KOPT-K1 (cell line): ENCODE measurements around the gene TMEM187.

ENCODE experiments used
- H3K27ac ChIP-seq: fragments of 200-600 bp; sonication (generic); 2 replicates; pipeline ENCODE4 v1.5.1; 2016; ENCODE audit warnings: antibody characterized with exemption, mild to moderate bottlenecking, low read depth, low read length; ENCODE audit not compliant: poor library complexity, severe bottlenecking
- H3K36me3 ChIP-seq: fragments of 200-600 bp; sonication (generic); 2 replicates; pipeline ENCODE4 v1.5.1; 2017; ENCODE audit warnings: antibody characterized with exemption, mild to moderate bottlenecking, low read length, moderate library complexity; ENCODE audit not compliant: insufficient read depth
- H3K9me3 ChIP-seq: fragments of 200-600 bp; sonication (generic); 2 replicates; pipeline ENCODE4 v1.5.1; 2017; ENCODE audit warnings: antibody characterized with exemption, low read length, mild to moderate bottlenecking; ENCODE audit not compliant: insufficient read depth, poor library complexity, severe bottlenecking

The TMEM187 gene

DNA sequence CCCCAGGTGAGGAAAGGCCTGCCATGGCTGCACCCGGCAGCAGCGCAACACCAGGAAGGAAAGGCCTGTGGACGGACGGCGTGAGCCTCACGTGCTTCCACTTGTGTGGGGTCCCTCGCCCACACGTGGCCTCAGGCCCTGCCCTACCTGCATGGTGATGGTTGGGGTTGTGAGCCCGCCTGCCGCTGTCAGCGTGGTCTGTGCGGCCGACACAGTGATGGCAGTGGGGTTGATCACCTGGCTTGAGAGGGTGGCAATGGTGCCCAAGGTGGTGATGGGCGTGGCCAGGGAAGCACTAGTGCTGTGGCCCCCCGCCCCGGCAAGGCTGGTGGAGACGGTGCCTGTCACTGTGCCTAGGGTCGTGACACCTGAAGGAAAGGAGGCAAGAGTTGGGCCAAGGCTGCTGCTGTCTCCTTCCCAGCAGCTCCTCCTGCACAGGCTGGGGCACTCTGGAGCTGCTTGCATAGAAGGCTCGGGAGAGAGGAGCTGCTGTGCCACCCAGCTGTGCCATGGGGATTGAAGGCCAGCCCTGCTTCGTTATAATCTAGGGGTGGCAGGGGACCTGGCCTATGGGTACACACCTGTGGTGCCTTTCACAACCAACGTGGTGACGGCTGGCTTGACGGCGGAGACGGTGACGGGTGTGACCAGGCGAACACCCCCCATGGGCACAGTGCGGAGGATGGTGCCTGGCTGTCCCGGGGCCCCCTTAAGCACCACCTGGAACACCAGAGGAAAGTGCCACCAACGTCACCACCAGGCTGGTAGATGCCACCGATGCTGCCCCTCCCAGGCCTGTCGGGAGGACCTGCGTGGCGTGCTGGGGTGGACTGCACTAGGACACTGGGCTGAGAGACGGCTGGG lies 16.3 kb upstream of the TMEM187 start:
- Histone ChIP-seq H3K9me3 (no peaks in the 10 kb centered on the region), H3K36me3 (peaks cover 100% of the 10 kb centered on the region), H3K27ac (no peak overlapping the region)

DNA sequence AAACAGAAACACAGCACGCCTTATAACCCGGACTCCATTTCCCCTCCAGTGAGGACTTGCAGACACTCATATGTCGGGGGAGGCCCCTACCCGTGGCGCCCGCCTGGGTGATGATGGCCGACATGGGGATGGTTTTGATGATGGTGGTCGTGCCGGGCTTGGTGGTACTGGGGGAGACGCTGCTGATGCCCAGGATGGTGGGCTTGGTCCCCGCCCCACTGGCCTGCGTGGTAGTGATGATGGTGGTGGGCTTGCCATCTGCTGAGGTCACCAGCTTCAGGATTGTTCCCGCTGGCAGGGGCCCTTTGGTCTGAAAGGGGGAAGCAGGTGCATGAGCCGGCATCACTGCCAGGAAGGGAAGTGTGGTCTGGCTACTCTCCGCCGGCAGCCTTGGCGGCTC lies 15.3 kb upstream of the TMEM187 start:
- Histone ChIP-seq H3K27ac (no peak overlapping the region), H3K36me3 (peaks cover 100% of the 10 kb centered on the region)

DNA sequence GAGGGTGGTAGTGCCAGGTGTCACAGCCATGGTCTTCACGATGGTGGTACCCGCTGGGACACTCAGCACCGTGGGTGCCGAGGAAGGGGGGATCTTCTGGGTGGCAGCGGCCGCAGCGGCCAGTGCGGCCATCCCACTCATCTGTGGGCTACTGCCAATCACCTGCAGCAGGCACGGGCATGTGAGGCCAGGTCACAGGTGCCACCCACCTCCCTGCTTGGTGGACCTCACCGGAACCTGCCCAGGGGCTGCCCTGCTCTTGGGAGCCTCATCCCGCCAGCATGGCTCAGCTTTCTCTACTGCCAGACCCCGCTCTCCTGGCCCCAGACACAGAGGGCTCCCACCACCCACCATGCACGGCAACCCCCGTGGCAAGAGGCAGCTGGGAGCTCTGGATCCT lies 13.9 kb upstream of the TMEM187 start:
- no peaks in the 10 kb centered on the region for H3K9me3 ChIP-seq
- H3K36me3 ChIP-seq: peaks cover 100% of the 10 kb centered on the region
- H3K27ac ChIP-seq: no peak overlapping the region

More for the DNA sequence above, 15.3 kb upstream of the TMEM187 start:
- H3K9me3 ChIP-seq: no peaks in the 10 kb centered on the region

DNA sequence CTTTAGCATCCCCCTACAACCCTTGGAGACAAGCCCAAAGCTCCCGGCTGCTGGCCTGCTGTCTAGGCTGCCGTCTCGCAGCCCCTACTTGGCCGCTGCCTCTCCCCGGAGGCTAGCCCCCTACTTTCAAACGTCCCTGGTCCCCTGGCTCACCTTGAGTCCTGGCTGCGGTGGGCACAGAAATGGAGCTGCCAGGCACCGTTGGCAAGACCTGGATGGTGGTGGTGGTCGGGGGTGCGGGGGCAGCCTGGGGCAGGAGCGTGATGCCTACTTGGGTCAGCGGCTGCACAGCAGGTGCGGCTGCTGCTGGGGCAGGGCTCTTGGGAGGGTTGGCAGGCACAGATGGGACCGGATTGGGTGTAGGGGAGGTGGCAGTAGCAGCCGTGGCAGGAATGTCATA lies 12.9 kb upstream of the TMEM187 start:
- Histone ChIP-seq H3K27ac (no peak overlapping the region), H3K36me3 (peaks cover 100% of the 10 kb centered on the region), H3K9me3 (no peaks in the 10 kb centered on the region)

DNA sequence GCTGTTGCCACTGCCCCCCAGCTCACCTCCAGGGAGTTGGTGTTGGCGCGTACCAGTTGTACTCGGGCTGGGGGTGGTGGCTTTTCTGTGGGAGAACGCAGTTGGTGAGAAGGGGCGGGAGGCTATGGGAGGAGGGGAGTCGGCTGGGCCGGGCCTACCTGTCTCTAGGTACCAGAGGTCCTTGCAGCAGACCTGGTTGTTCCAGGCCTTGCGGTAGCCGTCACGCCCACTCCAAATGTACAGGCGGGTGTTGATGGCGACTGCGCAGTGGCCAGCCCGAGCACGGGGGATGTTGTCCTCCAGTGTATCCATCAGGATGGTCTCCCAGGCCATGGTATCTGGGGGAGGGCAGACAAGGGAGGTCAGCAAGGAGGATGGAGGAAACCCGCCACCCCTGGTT lies 12.5 kb upstream of the TMEM187 start:
- Histone ChIP-seq H3K36me3 (peaks cover 100% of the 10 kb centered on the region), H3K9me3 (no peaks in the 10 kb centered on the region), H3K27ac (no peak overlapping the region)

DNA sequence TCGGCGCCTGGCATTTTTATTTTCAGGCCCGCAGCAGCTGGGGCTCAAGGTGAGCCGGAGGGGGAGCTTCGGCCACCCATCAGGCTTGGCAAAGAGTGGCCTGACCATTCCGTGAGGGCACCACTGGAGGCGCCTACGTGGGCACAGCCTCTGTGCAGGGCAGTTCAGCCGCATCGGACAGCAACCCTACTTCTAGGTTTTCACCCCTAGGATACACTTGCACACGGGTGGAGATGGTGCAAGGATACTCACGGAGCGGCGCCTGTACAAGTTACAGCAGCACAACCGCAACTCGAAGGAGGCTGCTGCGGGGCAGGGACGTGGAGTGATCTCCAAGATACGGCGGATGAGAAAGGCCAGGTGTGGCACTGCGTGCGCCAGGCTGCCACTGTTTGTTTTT lies 11.8 kb upstream of the TMEM187 start:
- Histone ChIP-seq H3K9me3 (no peaks in the 10 kb centered on the region), H3K27ac (no peak overlapping the region), H3K36me3 (peaks cover 100% of the 10 kb centered on the region)

DNA sequence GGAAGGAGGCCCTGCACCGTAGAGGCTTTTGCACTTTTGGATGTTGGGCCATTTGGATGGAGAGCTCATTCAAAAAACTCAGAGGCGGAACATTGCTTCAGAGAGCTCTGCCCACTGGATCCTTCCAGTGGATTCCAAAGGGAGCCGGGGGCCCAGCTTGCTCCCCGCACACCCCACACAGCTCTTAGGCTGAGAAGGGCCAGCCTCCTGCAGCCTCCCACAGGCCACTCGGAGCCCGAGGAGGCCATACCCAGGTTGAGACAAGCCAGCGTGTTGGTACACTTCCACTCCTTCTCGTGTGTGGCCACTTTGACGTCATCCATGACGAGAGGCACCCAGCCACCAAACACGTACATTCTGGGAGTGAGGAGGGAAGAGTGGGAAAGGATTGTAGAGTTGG lies 11.3 kb upstream of the TMEM187 start:
- Histone ChIP-seq H3K36me3 (peaks cover 99% of the 10 kb centered on the region), H3K27ac (no peak overlapping the region), H3K9me3 (no peaks in the 10 kb centered on the region)

DNA sequence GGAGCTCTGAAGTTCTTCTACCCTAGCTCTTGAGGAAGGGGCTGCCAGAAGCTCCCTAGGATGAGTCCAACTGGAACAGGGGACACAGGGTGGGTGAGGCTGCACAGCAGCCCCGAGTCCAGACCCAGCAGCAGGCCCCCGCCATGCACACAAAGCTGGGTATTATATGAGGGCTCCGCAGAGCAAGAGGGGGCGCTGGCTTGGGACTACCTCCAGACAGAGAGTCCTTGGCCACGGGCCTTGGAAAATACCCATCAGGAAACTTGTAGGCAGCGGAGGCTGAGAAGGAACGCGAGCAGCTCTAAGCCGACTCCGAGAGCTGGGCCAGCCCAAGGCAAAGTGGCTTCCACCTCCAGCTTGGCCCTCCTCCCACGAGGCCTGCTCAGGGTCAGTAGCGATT lies 9.0 kb upstream of the TMEM187 start:
- H3K9me3 ChIP-seq: no peaks in the 10 kb centered on the region
- H3K27ac ChIP-seq: no peak overlapping the region
- H3K36me3 ChIP-seq: peaks cover 93% of the 10 kb centered on the region

DNA sequence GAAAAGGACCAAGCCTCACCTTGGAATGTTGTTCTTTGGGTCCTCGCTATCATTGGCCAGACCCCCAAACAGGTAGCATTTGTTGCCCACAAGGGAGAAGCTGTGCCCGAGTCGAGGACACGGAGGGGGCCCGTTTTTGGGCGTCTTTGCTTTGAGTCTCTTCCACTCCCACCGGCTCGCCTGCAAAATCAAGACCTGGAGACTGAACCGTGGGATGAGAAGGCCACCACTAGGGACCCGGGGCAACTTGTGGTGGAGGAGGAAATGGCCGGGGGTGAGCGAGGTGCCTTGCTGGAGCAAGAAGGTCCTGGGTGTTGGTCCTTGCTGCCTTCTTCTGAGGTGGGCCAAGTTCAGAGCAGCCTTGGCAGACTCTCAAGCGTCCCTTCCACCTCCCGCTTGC lies 8.4 kb upstream of the TMEM187 start:
- Histone ChIP-seq H3K36me3 (peaks cover 90% of the 10 kb centered on the region), H3K27ac (no peak overlapping the region), H3K9me3 (no peaks in the 10 kb centered on the region)

DNA sequence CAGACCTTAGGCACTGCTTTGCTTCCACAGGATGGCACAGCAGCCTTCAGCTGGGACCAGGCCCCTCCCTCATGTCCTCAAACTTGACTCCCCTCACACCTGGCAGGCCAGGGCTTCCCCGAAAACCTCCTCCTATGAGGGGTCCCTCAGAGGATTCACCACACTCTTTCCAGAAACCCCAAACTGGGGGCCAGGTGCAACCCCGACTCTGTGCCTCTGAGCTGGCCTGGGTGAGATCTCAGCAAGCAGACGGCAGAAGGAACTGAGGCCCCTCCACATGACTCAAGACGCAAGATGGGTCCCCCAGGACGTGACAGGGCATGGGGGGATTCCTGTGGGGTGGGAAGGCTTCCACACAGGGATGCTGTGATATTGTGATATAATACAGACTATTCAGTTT lies 7.1 kb upstream of the TMEM187 start:
- H3K36me3 ChIP-seq: peaks cover 84% of the 10 kb centered on the region
- peak overlapping the region; percentile 100 for H3K27ac ChIP-seq
- H3K9me3 ChIP-seq: no peaks in the 10 kb centered on the region

DNA sequence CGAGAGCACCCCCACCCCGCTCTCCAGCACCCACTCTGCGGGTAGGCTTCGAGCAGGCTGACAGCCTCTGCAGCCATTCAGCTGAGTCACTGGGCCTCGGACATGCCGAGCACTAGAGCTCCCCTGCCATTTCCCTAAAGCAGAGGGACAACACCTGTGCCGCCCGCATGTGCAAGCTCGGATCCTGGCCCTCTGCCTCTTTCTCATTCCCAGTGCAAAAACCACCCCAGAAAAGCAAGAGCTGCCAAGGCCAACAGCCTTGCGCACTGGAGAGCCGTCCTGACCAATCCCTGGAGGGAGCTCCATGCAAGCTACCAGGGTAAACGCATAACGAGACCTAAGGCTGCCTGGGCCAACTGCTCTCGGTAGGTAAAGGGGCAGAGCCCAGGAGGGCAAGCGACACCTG lies 6.3 kb upstream of the TMEM187 start:
- Histone ChIP-seq H3K9me3 (no peaks in the 10 kb centered on the region), H3K36me3 (peaks cover 75% of the 10 kb centered on the region), H3K27ac (peak overlapping the region; percentile 100)

DNA sequence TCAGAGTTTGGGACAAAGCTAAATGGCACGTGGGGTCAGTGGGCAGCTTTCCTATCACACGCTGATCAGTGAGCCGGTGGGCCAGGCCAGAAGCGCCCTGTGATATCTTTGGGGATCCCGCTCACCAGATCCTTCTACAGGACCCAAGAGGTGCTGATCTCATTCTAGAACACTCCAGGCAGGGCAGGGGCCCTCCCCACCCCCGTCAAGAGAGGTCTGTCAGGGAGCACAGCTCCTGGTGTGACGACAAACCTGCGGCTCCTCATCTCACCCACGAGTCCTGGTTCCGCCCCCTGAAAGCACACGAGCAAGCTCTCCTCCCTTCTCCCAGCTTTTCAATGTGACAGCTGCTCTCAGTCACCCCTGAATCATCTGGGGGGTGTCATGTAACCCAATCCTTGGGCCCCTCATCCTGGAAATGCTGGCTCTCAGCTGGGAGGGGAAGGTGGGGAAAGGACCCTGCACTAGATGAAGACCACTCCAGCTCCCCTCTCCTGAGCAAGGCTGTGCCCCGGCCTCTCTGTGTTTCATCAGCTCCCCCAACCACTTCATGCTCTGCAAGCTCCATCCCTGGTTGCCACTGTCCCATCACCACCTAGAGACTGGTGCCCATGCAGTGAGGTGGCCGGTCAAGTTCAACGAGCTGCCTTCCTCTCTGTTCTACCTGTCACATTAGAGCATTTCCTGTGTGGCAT lies 5.6 kb upstream of the TMEM187 start:
- Histone ChIP-seq H3K27ac (peak overlapping the region; percentile 100), H3K36me3 (peaks cover 68% of the 10 kb centered on the region), H3K9me3 (no peaks in the 10 kb centered on the region)

DNA sequence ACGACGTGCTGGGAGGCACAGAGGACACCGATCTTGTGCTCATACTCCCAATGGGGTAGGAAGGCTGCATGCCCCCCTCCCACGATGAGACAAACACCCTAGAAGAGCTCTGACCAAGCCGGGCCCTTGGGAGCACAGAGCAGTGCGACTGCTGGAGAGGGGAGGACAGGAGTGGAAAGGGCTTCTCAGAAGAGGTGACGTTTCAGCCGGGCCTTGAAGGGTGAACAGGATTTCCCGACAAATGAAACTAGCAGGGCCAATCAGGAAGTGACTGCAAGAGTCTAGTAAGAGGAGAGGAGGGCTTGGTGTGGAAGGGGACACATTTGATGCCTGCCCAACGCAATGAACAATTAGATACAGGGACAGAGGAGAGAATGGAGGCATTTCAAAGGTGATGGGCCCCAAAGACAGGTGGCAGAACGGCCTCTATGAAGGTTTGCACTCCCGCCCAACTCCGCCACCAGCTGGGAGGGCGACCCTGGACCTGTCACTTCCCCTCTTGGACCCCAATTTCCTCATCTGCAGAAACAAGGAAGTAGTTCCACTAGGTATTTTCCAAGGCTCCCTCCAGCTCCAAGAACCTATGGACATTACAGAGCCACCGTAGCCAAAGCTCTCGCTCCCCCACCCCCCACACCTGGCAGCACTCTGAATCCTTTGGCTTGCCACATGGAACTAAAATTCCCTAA lies 4.9 kb upstream of the TMEM187 start:
- H3K27ac ChIP-seq: peak overlapping the region; percentile 100
- peaks cover 61% of the 10 kb centered on the region for H3K36me3 ChIP-seq
- H3K9me3 ChIP-seq: no peaks in the 10 kb centered on the region

DNA sequence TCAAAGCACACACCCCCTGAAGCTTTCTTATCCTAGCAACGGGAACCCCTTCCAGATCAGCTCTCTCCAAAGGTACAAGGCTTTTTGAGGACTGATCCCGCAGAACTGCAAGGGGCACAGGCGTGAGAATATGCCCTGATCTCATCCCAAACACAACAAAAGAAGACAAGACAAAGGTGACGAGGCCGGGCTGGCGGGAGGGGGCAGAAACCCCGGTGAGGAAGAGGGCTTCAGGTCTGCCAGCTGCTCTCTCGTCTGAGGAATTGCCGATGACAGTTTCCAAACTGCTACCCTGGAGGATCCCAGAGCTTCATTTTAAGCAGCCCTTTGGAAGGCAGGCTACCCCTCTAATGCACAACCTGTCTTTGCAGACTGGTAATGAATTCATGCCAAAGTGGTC lies 4.3 kb upstream of the TMEM187 start:
- no peaks in the 10 kb centered on the region for H3K9me3 ChIP-seq
- peak overlapping the region; percentile 100 for H3K27ac ChIP-seq
- H3K36me3 ChIP-seq: peaks cover 55% of the 10 kb centered on the region

DNA sequence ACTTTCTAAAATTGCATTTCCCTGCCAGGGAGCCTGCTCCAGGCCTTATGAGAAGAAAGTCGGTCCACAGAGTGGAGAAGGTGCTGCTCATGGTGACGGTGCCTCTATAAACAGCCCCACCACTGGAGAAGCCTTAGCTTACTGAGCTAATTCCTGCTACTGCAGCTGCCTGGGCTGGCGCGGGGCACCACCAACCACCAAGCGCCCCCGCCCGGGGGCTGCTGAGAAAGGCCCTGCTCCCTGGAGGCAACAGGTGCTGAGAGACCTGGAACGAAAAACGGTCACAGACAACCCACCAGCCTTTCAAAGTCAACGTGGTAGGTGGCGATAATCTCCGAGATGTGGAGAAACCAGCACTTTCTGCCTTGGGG lies 3.8 kb upstream of the TMEM187 start:
- no peaks in the 10 kb centered on the region for H3K9me3 ChIP-seq
- peaks cover 50% of the 10 kb centered on the region for H3K36me3 ChIP-seq
- peak overlapping the region; percentile 100 for H3K27ac ChIP-seq
